ENCODE data around the gene LRPAP1.
A peak's percentile ranks its signal among the peaks of the same experiment; 100 is the strongest.

The LRPAP1 gene

GRCh38 chr4:3483471-3483921, 48.7 kb downstream of the LRPAP1 start:
- no peak for DNase-seq

- no peak for DNase-seq
Measured at GRCh38 chr4:3482707-3483106, 49.5 kb downstream of the LRPAP1 start.

- DNase-seq: no peak
Measured at GRCh38 chr4:3481783-3482393, 50.3 kb downstream of the LRPAP1 start.

GRCh38 chr4:3481113-3481531, 51.1 kb downstream of the LRPAP1 start:
- no peak for DNase-seq

GRCh38 chr4:3480528-3481112, 51.6 kb downstream of the LRPAP1 start:
- DNase-seq: peak; percentile 45 to 71

- no peak for DNase-seq
Measured at GRCh38 chr4:3479358-3480101, 52.7 kb downstream of the LRPAP1 start.

- no peak for DNase-seq
Measured at GRCh38 chr4:3478446-3479357, 53.5 kb downstream of the LRPAP1 start.

- no peak for DNase-seq
Measured at GRCh38 chr4:3477750-3478430, 54.3 kb downstream of the LRPAP1 start.

- no peak for DNase-seq
Measured at GRCh38 chr4:3476936-3477749, 55.1 kb downstream of the LRPAP1 start.

GRCh38 chr4:3476341-3476747, 55.9 kb downstream of the LRPAP1 start:
- no peak for DNase-seq

GRCh38 chr4:3475713-3476260, 56.4 kb downstream of the LRPAP1 start:
- no peak for DNase-seq

- DNase-seq: no peak
Measured at GRCh38 chr4:3475041-3475712, 57.0 kb downstream of the LRPAP1 start.

- no peak for DNase-seq
Measured at GRCh38 chr4:3473996-3474765, 58.0 kb downstream of the LRPAP1 start.

- DNase-seq: no peak
Measured at GRCh38 chr4:3473181-3473950, 58.9 kb downstream of the LRPAP1 start.

- DNase-seq: no peak
Measured at GRCh38 chr4:3472411-3473141, 59.6 kb downstream of the LRPAP1 start.

- no peak for DNase-seq
Measured at GRCh38 chr4:3471886-3472285, 60.3 kb downstream of the LRPAP1 start.

- DNase-seq: no peak
Measured at GRCh38 chr4:3471098-3471760, 61.0 kb downstream of the LRPAP1 start.

Measured in activated CD4-positive, alpha-beta T cell treated with anti-CD3 and anti-CD28 coated beads for 4 hours (primary cell).